GM12873 (cell line): ENCODE results near the gene USP17L30.
"Not testable (repeated sequence)": the region's sequence is repeated elsewhere in the genome, so short reads cannot be mapped to it uniquely, and the experiment has no call there.

Experiments
- TF ChIP-seq, protein P1 (sequence below): IDR thresholded peaks from 2 replicates; pipeline ENCODE4 v1.5.1; 2012; ENCODE audit warnings: low read depth, mild to moderate bottlenecking, moderate library complexity, low read length, control low read depth; ENCODE audit not compliant: insufficient read depth; ENCODE audit errors: missing control alignments

USP17L30 gene

DNA sequence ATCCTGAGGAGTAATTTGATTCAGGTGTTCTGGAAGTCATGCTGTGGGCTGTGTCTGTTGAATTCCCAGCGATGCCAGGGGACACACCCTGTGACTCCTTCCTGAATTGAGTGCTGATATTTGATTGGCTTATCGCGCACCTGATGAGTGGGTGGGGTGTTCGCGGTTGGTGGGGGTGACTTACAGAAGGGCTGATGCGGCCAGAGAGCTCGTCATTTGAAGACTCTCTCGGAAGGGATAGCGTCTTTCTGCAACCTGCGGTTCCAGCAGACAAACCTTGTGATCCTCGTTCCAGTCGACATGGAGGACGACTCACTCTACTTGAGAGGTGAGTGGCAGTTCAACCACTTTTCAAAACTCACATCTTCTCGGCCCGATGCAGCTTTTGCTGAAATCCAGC, 9.6 kb upstream of the USP17L30 start, which contains the start of gene USP17L29:
TSS of gene USP17L29 (plus strand) at position 301 of the 400 bp plus-strand sequence. CDS start at position 301, 0 bp downstream.
- TF ChIP-seq, protein P1, sequence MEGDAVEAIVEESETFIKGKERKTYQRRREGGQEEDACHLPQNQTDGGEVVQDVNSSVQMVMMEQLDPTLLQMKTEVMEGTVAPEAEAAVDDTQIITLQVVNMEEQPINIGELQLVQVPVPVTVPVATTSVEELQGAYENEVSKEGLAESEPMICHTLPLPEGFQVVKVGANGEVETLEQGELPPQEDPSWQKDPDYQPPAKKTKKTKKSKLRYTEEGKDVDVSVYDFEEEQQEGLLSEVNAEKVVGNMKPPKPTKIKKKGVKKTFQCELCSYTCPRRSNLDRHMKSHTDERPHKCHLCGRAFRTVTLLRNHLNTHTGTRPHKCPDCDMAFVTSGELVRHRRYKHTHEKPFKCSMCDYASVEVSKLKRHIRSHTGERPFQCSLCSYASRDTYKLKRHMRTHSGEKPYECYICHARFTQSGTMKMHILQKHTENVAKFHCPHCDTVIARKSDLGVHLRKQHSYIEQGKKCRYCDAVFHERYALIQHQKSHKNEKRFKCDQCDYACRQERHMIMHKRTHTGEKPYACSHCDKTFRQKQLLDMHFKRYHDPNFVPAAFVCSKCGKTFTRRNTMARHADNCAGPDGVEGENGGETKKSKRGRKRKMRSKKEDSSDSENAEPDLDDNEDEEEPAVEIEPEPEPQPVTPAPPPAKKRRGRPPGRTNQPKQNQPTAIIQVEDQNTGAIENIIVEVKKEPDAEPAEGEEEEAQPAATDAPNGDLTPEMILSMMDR = not testable (repeated sequence)

DNA sequence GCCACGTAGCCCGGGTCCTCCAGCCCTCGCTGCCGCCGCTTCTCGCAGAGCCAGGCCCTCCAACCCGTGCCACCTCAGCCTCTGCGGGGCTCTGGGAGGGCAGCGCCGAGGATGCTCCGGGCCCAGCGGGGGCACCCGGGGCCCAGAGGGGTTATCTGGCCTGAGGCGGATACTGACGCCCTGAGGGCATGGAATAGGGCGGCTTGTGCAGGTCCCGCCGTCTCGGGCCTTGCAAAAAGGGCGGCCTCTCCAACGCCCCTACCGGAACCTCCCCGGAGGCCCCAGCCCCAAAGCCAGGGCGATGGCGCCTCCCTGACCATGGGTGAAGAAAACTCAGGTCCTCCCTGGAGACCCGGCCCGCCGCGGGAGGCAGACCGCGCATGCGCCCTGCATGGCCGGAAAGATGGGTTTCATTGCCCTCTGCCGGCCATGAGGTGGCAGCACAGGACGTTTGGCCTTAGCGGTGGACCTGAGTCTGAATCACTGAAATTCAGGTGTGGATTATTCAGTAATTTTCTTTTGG, 18.1 kb downstream of the USP17L30 start:
- TF ChIP-seq, protein P1 = peak; percentile 24

DNA sequence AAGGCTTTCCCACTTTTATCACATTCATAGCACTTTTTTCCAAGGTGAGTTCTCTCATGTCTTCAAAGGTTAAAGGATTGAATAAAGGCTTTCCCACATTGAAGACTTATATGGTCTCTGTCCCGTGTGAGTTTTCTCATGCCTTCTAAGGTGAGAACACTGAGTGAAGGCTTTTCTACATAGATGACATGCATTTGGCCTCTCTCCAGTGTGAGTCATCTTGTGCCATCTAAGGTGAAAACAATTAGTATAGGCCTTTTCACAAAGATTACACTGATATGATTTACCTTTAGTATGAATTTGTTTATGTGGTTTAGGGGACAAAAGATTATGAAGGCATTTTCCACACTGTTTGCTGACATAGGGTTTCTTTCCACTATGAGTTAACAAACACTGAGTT, 21.2 kb downstream of the USP17L30 start:
- TF ChIP-seq, protein P1 = no peak

DNA sequence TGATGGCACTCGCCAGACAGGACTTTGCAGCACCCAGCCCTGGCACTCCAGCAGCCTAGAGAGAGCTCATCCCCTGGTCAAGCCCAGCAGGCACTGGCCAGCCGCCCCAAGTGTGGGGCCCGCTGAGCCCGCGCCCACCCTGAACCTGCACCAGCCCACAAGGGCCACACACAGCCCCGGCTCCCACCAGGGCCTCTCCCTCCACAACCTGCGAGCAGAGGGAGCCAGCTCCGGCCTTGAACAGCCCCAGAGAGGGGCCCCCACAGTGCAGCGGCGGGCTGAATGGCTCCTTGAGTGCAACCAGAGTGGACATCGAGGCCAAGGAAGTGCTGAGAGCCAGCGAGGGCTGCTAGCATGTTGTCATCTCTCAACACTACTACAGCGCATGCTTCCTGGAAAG, 46.9 kb downstream of the USP17L30 start:
- TF ChIP-seq, protein P1 = no peak
